Upper lobe of left lung (tissue), 6 donors: ENCODE measurements around the gene RHBDL1. TPM values are rescaled to one million over a fixed set of nuclear protein-coding genes. Genes with fewer than 3 reads are reported as not detected.

Experiments used
- ATAC-seq, 2 donors: fragments of 200-7000 bp; cut with Tn5 transposase; one replicate each; pipeline ENCODE4 v1.9.1; 2022; ENCODE audit warnings: mild to moderate bottlenecking in 2 of 2, moderate library complexity in 2 of 2; ENCODE audit not compliant: low FRiP score in 2 of 2
- DNase-seq, 2 donors: peaks; one replicate each; pipeline ENCODE4 v3.0.0-alpha.2; 2019 to 2020
- H3K27ac ChIP-seq, 4 donors: fragments of 200-600 bp; sonication (generic); one replicate each; pipeline ENCODE4 v1.5.1; 2016 to 2019
- H3K27me3 ChIP-seq, 4 donors: fragments of 200-600 bp; sonication (generic); one replicate each; pipeline ENCODE4 v1.5.1; 2017 to 2019
- H3K36me3 ChIP-seq, 4 donors: fragments of 200-600 bp; sonication (generic); one replicate each; pipeline ENCODE4 v1.5.1; 2016 to 2019
- H3K4me1 ChIP-seq, 4 donors: fragments of 200-600 bp; sonication (generic); one replicate each; pipeline ENCODE4 v1.5.1; 2018 to 2019
- H3K4me3 ChIP-seq, 4 donors: fragments of 200-600 bp; sonication (generic); one replicate each; pipeline ENCODE4 v1.5.1; 2017 to 2019; ENCODE audit warnings: mild to moderate bottlenecking in 2 of 4, moderate library complexity in 1 of 4
- H3K9me3 ChIP-seq, 4 donors: fragments of 200-600 bp; sonication (generic); one replicate each; pipeline ENCODE4 v1.5.1; 2018 to 2019
- EP300 ChIP-seq, 4 donors: sonication (generic); formaldehyde crosslinking; IDR thresholded peaks; one replicate each; pipeline ENCODE4 v1.5.1; 2017; ENCODE audit warnings: antibody characterized with exemption in 4 of 4, control low read depth in 2 of 4
- POLR2A ChIP-seq, 4 donors: fragments of 450-650 bp; IDR thresholded peaks; one replicate each; pipeline ENCODE4 v1.5.1; 2016 to 2017; ENCODE audit warnings: antibody characterized with exemption in 4 of 4, mild to moderate bottlenecking in 2 of 4
- POLR2AphosphoS5 ChIP-seq, 2 donors: sonication (generic); formaldehyde crosslinking; IDR thresholded peaks; one replicate each; pipeline ENCODE4 v1.5.1; 2017; ENCODE audit warnings: antibody characterized with exemption in 2 of 2
- WGBS, 2 donors: methylation state at CpG; one replicate each; pipeline ENCODE4 v1.1.5; 2017 to 2018; 5-methylcytosine and 5-hydroxymethylcytosine counted together
- total RNA-seq, 6 donors: library from RNA; depleted of rRNA in 4 of 6; stranded (reverse); fragments of >200 nt in 4 of 6; gene quantifications; one replicate each; pipeline versions ENCODE4 v1.1.0 to v1.2.1, GENCODE V29; 2016 to 2021
- TF ChIP-seq, protein P1 (sequence below), 6 experiments: fragments of 450-650 bp in 4 of 6; fragments of 200-600 bp in 2 of 6; sonication (generic) in 2 of 6; IDR thresholded peaks; one replicate each; pipeline ENCODE4 v1.5.1; 2016 to 2019; ENCODE audit warnings: antibody characterized with exemption in 6 of 6
- donor health status: DM: no; HTN: no; CAD: no; lungs with moderate emphysema.
- donor health status: DM: no; HTN: yes; CAD: no; lungs with severe emphysema.

Gene RHBDL1
- total RNA-seq, 6 donors from 2014 or later, result 0.59 to 2.1 (median 0.76) TPM; not detected in 1

DNA sequence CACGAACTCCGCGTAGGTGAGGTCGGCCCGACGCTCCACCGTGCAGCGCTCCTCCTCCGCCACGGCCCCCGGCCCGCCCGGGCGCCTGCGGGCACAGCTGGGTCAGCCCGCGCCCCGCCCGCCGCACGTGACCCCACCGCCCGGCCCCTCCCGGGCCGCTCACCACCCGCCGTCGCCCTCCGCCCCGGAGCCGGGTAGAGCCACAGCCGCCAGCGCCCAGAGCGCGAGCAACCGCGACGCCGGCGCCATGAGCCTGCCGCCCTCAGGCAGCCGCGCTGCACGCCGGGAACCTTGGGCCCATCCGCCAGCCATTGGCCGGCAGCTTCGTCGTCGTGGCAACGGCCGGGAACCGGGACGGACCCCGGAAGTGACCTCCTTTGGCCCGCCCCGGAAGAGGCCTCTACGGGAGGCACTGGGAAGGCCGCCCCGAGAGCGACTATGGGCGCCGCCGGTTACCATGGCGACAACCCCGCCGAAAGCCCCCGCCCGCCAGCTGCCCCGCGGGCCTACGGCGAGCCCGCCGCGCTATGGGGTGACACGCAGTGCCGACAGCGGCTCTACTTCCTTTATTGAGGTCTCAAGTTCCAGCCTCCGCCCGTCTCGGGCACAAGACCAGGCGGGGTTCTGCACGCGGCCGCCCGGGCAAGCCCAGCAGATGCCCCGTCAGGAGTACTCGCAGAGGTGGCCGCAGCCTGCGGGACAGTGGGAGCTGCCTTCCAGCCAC is 8.8 kb downstream of the RHBDL1 start, which contains the start of gene JMJD8:
Gene JMJD8 (minus strand): TSS at position 264 of the 724 bp plus-strand sequence. CDS start 15 bp downstream, at position 249.
- Histone ChIP-seq H3K9me3 (no peaks in the 10 kb centered on the region), H3K27me3 (no peaks in the 10 kb centered on the region), H3K4me3 (peak within 1 kb of the TSS; percentile 69 to 84 (median 77)), H3K36me3 (peaks cover 8 to 39% (median 23%) of the 10 kb centered on the region in 4 donors), H3K4me1 (peaks cover 47 to 76% (median 57%) of the 10 kb centered on the region in 4 donors), H3K27ac (peak within 1 kb of the TSS; percentile 67 to 86 (median 82))
- DNase-seq (peak; percentile 98), ATAC-seq (peak; percentile 85 to 86)
- TF ChIP-seq POLR2AphosphoS5 (IDR thresholded peaks at IDR 0.05) (peak; percentile 75 to 82), EP300 (IDR thresholded peaks at IDR 0.05) (no peak), POLR2A (IDR thresholded peaks at IDR 0.05) (peak in 1 of 4 donors; percentile 74)
- TF ChIP-seq, protein P1, sequence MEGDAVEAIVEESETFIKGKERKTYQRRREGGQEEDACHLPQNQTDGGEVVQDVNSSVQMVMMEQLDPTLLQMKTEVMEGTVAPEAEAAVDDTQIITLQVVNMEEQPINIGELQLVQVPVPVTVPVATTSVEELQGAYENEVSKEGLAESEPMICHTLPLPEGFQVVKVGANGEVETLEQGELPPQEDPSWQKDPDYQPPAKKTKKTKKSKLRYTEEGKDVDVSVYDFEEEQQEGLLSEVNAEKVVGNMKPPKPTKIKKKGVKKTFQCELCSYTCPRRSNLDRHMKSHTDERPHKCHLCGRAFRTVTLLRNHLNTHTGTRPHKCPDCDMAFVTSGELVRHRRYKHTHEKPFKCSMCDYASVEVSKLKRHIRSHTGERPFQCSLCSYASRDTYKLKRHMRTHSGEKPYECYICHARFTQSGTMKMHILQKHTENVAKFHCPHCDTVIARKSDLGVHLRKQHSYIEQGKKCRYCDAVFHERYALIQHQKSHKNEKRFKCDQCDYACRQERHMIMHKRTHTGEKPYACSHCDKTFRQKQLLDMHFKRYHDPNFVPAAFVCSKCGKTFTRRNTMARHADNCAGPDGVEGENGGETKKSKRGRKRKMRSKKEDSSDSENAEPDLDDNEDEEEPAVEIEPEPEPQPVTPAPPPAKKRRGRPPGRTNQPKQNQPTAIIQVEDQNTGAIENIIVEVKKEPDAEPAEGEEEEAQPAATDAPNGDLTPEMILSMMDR (IDR thresholded peaks at IDR 0.05), result peak in 1 of 6 experiments; percentile 29
- 0 to 5% methylated on average over 12 to 41 of the region's 91 CpGs for WGBS, 2 donors

GRCh38 chr16:684961-685696 is 9.7 kb downstream of the RHBDL1 start:
- Histone ChIP-seq H3K4me3 (peak overlapping the region in 3 of 4 donors; percentile 69 to 84 (median 76)), H3K36me3 (peaks cover 8 to 39% (median 23%) of the 10 kb centered on the region in 4 donors), H3K27me3 (no peaks in the 10 kb centered on the region), H3K9me3 (no peaks in the 10 kb centered on the region), H3K27ac (peak overlapping the region; percentile 67 to 86 (median 82)), H3K4me1 (peaks cover 48 to 76% (median 61%) of the 10 kb centered on the region in 4 donors)
- DNase-seq (peak in 1 of 2 donors; percentile 87), ATAC-seq (no peak)
- TF ChIP-seq, protein P1 (IDR thresholded peaks at IDR 0.05), result no peak
- TF ChIP-seq POLR2A (IDR thresholded peaks at IDR 0.05) (no peak), EP300 (IDR thresholded peaks at IDR 0.05) (no peak), POLR2AphosphoS5 (IDR thresholded peaks at IDR 0.05) (no peak)
- WGBS, 2 donors, result 95 to 96% methylated on average over 34 to 58 of the region's 61 CpGs

GRCh38 chr16:685967-686366 is 10.5 kb downstream of the RHBDL1 start:
- Histone ChIP-seq H3K36me3 (peaks cover 8 to 39% (median 23%) of the 10 kb centered on the region in 4 donors), H3K27me3 (no peaks in the 10 kb centered on the region), H3K27ac (no peak overlapping the region), H3K4me1 (peaks cover 50 to 79% (median 64%) of the 10 kb centered on the region in 4 donors), H3K9me3 (no peaks in the 10 kb centered on the region), H3K4me3 (no peak overlapping the region)
- TF ChIP-seq EP300 (IDR thresholded peaks at IDR 0.05), result no peak
- TF ChIP-seq, protein P1 (IDR thresholded peaks at IDR 0.05), result peak in 2 of 6 experiments; percentile 26 to 35
- WGBS, 2 donors, result 66 to 81% methylated on average over 3 to 10 of the region's 10 CpGs
- DNase-seq (peak; percentile 45 to 79), ATAC-seq (no peak)

DNA sequence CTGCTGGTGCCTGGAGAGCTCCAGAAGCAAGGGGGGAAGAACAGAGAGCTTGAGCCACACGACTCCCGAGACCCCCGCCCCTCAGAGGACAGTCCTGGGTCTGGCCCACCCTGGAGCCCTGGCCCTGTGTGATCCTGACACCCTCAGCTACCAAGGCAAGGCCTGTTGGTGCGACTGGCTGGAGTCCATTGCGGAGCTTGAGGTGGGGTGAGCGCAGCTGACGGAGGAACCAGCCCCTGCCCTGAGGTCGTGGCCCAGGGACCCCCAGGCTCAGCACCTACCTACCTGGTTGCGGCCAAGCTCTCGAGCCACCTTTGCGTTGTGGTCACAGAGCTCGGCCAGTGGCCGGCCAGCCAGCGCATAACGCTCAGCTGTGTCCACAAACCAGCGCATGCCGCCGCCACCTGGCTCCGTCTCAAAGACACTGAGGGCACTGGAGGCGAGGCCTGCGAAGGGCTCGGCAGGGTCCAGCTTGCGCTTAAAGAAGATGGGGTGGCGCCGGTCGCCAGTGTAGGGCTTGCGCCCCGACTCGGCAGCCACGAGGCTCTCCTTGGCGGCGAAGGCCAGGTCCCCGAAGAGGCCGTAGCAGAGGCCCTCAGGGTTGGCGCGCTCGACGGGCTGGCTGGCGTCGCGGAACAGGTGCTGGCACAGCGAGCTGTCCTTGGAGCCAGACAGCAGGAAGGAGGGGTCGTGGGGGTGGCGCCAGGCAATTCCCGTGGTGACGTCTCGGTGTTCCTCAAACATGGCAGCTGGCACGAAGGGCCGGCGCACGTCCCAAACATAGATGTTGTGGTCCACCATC is 11.2 kb downstream of the RHBDL1 start:
- no peak overlapping the region for H3K27ac ChIP-seq
- peaks cover 43 to 74% (median 58%) of the 10 kb centered on the region in 4 donors for H3K4me1 ChIP-seq
- H3K36me3 ChIP-seq, result peaks cover 8 to 34% (median 21%) of the 10 kb centered on the region in 4 donors
- TF ChIP-seq, protein P1 (IDR thresholded peaks at IDR 0.05), result no peak
- no peak for TF ChIP-seq EP300 (IDR thresholded peaks at IDR 0.05)
- no peak for TF ChIP-seq POLR2A (IDR thresholded peaks at IDR 0.05)
- no peak for TF ChIP-seq POLR2AphosphoS5 (IDR thresholded peaks at IDR 0.05)
- H3K9me3 ChIP-seq, result no peaks in the 10 kb centered on the region
- WGBS, 2 donors, result 94 to 97% methylated on average over 23 to 51 of the region's 51 CpGs
- ATAC-seq (no peak), DNase-seq (peak in 1 of 2 donors; percentile 86)
- no peaks in the 10 kb centered on the region for H3K27me3 ChIP-seq
- H3K4me3 ChIP-seq, result no peak overlapping the region
